ENCODE measurements around the gene RSPH10B2.
"Not testable (repeated sequence)": the region's sequence is repeated elsewhere in the genome, so short reads cannot be mapped to it uniquely, and the experiment has no call there.

DNA sequence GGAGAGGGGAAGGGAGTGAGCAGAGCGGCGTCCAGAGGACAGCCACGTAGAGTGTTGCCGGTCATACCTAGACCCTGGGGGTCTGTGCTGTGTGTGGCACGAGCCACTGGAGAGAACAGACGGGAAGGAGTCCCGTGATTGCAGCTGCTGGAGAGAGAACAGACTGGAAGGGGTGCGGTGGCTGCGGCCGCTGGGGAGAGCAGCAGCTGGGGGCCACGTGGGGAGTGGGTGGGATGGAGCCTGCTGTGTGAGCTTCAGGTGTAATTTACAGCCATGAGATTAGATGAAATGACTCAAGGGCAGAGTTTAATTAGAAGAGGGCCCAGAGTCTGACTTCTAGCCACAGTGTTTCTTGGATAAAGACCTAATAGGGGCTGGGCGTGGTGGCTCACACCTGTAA is 4.6 kb upstream of the RSPH10B2 start:
- TF ChIP-seq EP300, POLR2AphosphoS5, POLR2A (IDR thresholded peaks at IDR 0.05): not testable (repeated sequence)
- TF ChIP-seq, protein P1, sequence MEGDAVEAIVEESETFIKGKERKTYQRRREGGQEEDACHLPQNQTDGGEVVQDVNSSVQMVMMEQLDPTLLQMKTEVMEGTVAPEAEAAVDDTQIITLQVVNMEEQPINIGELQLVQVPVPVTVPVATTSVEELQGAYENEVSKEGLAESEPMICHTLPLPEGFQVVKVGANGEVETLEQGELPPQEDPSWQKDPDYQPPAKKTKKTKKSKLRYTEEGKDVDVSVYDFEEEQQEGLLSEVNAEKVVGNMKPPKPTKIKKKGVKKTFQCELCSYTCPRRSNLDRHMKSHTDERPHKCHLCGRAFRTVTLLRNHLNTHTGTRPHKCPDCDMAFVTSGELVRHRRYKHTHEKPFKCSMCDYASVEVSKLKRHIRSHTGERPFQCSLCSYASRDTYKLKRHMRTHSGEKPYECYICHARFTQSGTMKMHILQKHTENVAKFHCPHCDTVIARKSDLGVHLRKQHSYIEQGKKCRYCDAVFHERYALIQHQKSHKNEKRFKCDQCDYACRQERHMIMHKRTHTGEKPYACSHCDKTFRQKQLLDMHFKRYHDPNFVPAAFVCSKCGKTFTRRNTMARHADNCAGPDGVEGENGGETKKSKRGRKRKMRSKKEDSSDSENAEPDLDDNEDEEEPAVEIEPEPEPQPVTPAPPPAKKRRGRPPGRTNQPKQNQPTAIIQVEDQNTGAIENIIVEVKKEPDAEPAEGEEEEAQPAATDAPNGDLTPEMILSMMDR (IDR thresholded peaks at IDR 0.05), result not testable (repeated sequence)

Measured in sigmoid colon (tissue), 4 donors.